Lung (tissue), 16 donors: ENCODE measurements around the gene DNASE1L2. TPM values are rescaled to one million over a fixed set of nuclear protein-coding genes. Genes with fewer than 3 reads are reported as not detected.

ENCODE experiments used
- ATAC-seq: fragments of 200-7000 bp; cut with Tn5 transposase; one replicate; pipeline ENCODE4 v1.9.1; 2020; ENCODE audit warnings: moderate number of reproducible peaks; ENCODE audit not compliant: insufficient read depth, low FRiP score
- DNase-seq, 3 donors: peaks; one replicate each; pipeline ENCODE4 v3.0.0-alpha.2; 2013 to 2017
- H3K27ac ChIP-seq, 2 donors: one replicate each; pipeline ENCODE4 v1.5.1; 2013; ENCODE audit warnings: mild to moderate bottlenecking in 2 of 2, moderate library complexity in 2 of 2, control low read depth in 1 of 2, inconsistent platforms in 1 of 2, low read depth in 1 of 2, low read length in 1 of 2
- H3K27me3 ChIP-seq, 3 donors: one replicate each; pipeline ENCODE4 v1.5.1; 2013; ENCODE audit warnings: low read length in 2 of 3; ENCODE audit not compliant: control insufficient read depth in 3 of 3, insufficient read depth in 3 of 3
- H3K36me3 ChIP-seq, 4 donors: one replicate each; pipeline ENCODE4 v1.5.1; 2013; ENCODE audit warnings: low read length in 4 of 4, mild to moderate bottlenecking in 1 of 4, moderate library complexity in 1 of 4; ENCODE audit not compliant: control insufficient read depth in 4 of 4, insufficient read depth in 4 of 4
- H3K4me1 ChIP-seq, 5 donors: one replicate each; pipeline ENCODE4 v1.5.1; 2013; ENCODE audit warnings: low read length in 5 of 5, mild to moderate bottlenecking in 2 of 5, moderate library complexity in 1 of 5; ENCODE audit not compliant: control insufficient read depth in 5 of 5, insufficient read depth in 5 of 5
- H3K4me3 ChIP-seq: one replicate; pipeline ENCODE4 v1.5.1; 2013; ENCODE audit warnings: mild to moderate bottlenecking, control low read depth, moderate library complexity
- H3K9ac ChIP-seq, 2 donors: one replicate each; pipeline ENCODE4 v1.5.1; 2013; ENCODE audit warnings: low read length in 2 of 2, control low read depth in 1 of 2; ENCODE audit not compliant: insufficient read depth in 1 of 2
- H3K9me3 ChIP-seq, 4 donors: one replicate each; pipeline ENCODE4 v1.5.1; 2013; ENCODE audit warnings: low read length in 3 of 4, mild to moderate bottlenecking in 1 of 4, moderate library complexity in 1 of 4; ENCODE audit not compliant: control insufficient read depth in 4 of 4, insufficient read depth in 3 of 4
- WGBS, 2 donors: extraction: QIAGEN DNeasy Blood & Tissue Kit; methylation state at CpG; one replicate each; pipeline ENCODE4 v1.1.7; 2013; 5-methylcytosine and 5-hydroxymethylcytosine counted together
- long read RNA-seq, 5 donors: transcript quantifications; one replicate each; lab custom pipeline, GENCODE V29; 2026
- polyA plus RNA-seq, 2 donors: library from polyadenylated mRNA; stranded (reverse); fragments of 200-250 nt; gene quantifications; one replicate each; pipeline ENCODE4 v1.2.1, GENCODE V29; 2013
- total RNA-seq, 2 donors: library from RNA; depleted of rRNA in 1 of 2; stranded (reverse); fragments of >200 nt in 1 of 2; gene quantifications; one replicate each; pipeline ENCODE4 v1.2.1, GENCODE V29; 2014 to 2021
- TF ChIP-seq, protein P1 (sequence below): IDR thresholded peaks from 2 replicates; pipeline ENCODE4 v1.5.1; 2012; ENCODE audit warnings: mild to moderate bottlenecking; ENCODE audit errors: control extremely low read depth, extremely low read depth
- donor health status: control.
- donor health status: control.
- donor health status: Bipolar disorder and iron deficiency.
- donor health status: healthy.
- donor health status: DM: yes; HTN: yes; CAD: no.

DNASE1L2 gene, protein sequence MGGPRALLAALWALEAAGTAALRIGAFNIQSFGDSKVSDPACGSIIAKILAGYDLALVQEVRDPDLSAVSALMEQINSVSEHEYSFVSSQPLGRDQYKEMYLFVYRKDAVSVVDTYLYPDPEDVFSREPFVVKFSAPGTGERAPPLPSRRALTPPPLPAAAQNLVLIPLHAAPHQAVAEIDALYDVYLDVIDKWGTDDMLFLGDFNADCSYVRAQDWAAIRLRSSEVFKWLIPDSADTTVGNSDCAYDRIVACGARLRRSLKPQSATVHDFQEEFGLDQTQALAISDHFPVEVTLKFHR
- 1 to 10 TPM in 1 of 2 donors, under 1 TPM in 1; 0.65 to 1.0 TPM for total RNA-seq
- under 1 TPM; 0.69 to 0.71 TPM for polyA plus RNA-seq
- long read RNA-seq, donor 1, result 0 reads
- long read RNA-seq, donor 2, result 0 reads
- long read RNA-seq, donor 3, result 0 reads
- long read RNA-seq, donor 4, result 0 reads
- long read RNA-seq, donor 5, result 0 reads

DNA sequence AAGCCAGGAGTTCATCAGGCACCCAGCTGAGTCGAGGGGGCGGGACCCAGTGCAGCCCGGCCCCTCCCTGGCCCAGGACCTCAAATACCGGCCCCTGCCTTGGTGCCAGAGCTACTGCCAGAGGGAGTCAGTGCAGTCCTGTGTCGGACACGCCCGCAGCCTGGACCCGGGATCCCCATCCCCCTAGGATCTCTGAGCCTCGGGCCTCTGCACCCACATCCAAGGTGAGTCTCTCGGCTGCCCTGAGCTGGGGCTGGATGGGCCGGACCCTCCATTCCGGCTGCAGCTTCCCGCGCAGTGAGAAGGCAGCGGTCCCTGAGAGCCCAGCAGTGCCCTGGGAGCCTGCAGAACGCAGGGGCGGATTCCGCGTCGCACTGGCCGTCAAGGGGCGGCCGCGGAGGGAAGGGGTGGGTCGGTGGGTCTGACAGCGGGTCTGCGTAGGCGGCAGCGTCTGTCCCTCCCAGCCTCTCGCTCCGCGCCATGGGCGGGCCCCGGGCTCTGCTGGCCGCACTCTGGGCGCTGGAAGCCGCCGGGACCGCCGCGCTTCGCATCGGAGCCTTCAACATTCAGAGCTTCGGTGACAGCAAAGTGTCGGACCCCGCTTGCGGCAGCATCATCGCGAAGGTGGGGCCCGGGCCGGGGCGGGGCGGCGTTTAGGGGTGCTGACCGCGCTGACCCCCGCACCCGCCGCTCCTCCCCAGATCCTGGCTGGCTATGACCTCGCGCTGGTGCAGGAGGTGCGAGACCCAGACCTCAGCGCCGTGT, at the start of gene DNASE1L2:
DNASE1L2 (plus strand) TSS at position 108 of the 765 bp plus-strand sequence; CDS start at position 481, 373 bp downstream.
- Histone ChIP-seq H3K9me3 (peaks cover 0 to 20% (median 0%) of the 10 kb centered on the region in 4 donors), H3K27me3 (peaks cover 0 to 27% (median 4%) of the 10 kb centered on the region in 3 donors), H3K27ac (no peak within 1 kb of the TSS), H3K9ac (no peak within 1 kb of the TSS), H3K4me1 (peaks cover 0 to 13% (median 7%) of the 10 kb centered on the region in 5 donors), H3K36me3 (peaks cover 0 to 52% (median 19%) of the 10 kb centered on the region in 4 donors), H3K4me3 (no peak within 1 kb of the TSS)
- 6 to 8% methylated on average over 62 to 64 of the region's 64 CpGs for WGBS, 2 donors
- no peak for ATAC-seq
- DNase-seq, result peak; percentile 25 to 49 (median 42)
- TF ChIP-seq, protein P1, sequence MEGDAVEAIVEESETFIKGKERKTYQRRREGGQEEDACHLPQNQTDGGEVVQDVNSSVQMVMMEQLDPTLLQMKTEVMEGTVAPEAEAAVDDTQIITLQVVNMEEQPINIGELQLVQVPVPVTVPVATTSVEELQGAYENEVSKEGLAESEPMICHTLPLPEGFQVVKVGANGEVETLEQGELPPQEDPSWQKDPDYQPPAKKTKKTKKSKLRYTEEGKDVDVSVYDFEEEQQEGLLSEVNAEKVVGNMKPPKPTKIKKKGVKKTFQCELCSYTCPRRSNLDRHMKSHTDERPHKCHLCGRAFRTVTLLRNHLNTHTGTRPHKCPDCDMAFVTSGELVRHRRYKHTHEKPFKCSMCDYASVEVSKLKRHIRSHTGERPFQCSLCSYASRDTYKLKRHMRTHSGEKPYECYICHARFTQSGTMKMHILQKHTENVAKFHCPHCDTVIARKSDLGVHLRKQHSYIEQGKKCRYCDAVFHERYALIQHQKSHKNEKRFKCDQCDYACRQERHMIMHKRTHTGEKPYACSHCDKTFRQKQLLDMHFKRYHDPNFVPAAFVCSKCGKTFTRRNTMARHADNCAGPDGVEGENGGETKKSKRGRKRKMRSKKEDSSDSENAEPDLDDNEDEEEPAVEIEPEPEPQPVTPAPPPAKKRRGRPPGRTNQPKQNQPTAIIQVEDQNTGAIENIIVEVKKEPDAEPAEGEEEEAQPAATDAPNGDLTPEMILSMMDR, result no peak

DNA sequence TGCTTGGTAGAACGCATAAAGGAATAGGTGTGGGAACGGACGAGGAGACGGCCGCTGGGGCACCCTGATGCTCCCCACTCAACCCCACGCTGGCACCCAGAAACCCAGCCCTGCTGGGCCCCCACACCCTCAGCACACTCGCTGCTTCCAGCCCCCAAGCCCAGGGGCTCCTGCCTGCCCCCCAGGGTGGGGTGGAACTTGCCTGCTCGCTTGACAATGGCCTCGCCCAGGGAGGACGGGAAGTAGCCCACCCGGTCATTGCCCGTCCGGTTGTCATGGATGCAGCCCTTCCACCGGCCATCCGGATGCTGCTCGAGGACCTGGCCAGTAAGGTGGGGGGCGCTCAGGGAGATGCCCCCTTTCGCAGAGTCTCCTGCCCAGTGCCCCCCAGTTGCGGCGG, 49.7 kb upstream of the DNASE1L2 start:
- WGBS, 2 donors, result 84 to 91% methylated on average over 20 of the region's 20 CpGs
- no peaks in the 10 kb centered on the region for H3K27me3 ChIP-seq
- no peaks in the 10 kb centered on the region for H3K9me3 ChIP-seq
- no peak overlapping the region for H3K9ac ChIP-seq
- H3K4me3 ChIP-seq, result no peak overlapping the region
- TF ChIP-seq, protein P1, result no peak
- H3K4me1 ChIP-seq, result no peaks in the 10 kb centered on the region
- H3K36me3 ChIP-seq, result no peaks in the 10 kb centered on the region
- no peak overlapping the region for H3K27ac ChIP-seq
- DNase-seq (no peak), ATAC-seq (no peak)

DNA sequence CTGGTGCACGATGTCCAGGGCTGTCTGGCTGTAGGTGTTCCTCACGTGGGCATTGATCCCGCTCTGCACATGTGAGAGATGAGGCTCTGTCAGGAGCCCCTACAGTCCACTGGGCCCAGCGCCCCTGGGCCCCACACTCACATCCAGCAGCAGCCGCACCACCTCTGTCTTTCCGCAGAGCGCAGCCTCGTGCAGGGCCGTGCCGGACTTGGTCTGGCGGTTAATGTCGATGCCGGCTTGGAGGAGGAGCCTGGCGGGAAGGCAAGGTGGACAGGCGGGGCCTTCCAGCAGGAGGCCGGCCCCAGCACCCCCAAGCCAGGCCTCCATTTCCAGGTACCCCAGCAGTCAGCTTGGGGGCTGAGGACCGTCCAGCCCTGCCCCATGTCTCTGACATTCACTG, 49.0 kb upstream of the DNASE1L2 start:
- H3K36me3 ChIP-seq, result no peaks in the 10 kb centered on the region
- no peaks in the 10 kb centered on the region for H3K9me3 ChIP-seq
- H3K27ac ChIP-seq, result no peak overlapping the region
- DNase-seq (no peak), ATAC-seq (no peak)
- no peak overlapping the region for H3K9ac ChIP-seq
- WGBS, 2 donors, result 82 to 86% methylated on average over 17 of the region's 17 CpGs
- no peaks in the 10 kb centered on the region for H3K4me1 ChIP-seq
- no peak overlapping the region for H3K4me3 ChIP-seq
- no peaks in the 10 kb centered on the region for H3K27me3 ChIP-seq
- TF ChIP-seq, protein P1, result no peak
